Erythroblast (primary cell): ENCODE data around the gene MAGEC1.

Experiments
- GATA1 ChIP-seq: IDR thresholded peaks from 2 replicates; pipeline ENCODE4 v1.6.1; 2011; ENCODE audit warnings: low read depth, mild to moderate bottlenecking, control low read depth, low read length, moderate library complexity
- POLR2A ChIP-seq: IDR thresholded peaks from 2 replicates; pipeline ENCODE4 v1.6.1; 2011; ENCODE audit warnings: mild to moderate bottlenecking, low read length

DNA sequence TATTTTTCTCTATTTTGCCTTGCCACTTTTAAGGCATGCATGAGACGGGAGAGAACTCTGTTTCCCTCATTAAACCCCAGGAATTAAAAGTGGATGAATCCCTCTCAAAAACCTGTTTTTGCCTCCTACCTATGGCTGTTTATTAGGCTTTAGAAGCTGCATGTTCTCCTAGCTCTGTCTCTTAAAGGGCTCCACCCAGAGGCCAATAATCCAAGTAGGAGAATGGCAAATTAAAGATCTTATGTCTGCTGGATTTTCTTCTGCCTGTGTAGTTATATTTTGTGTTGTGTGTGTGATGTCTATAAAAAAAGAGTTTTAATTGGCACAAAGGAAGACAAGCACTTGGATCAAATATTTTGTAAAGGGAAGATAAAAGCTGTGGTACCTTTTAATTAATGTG, 32.4 kb downstream of the MAGEC1 start:
- no peak for TF ChIP-seq POLR2A
- TF ChIP-seq GATA1, result no peak
